CD14-positive monocyte (primary cell): ENCODE results near the gene PRKN. TPM values are rescaled to one million over a fixed set of nuclear protein-coding genes. Genes with fewer than 3 reads are reported as not detected.

Source experiments
- DNase-seq, 3 donors: peaks; one replicate each; pipeline ENCODE4 v3.0.0-alpha.2; 2011 to 2022
- H2AFZ ChIP-seq: 2 replicates; pipeline ENCODE4 v1.6.0; 2012; ENCODE audit warnings: mild to moderate bottlenecking, low read depth, low read length, inconsistent platforms; ENCODE audit not compliant: insufficient read depth, poor library complexity, severe bottlenecking
- H3K27ac ChIP-seq, 2 donors: 1 replicate in 1 of 2; 2 replicates in 1 of 2; pipeline ENCODE4 v1.5.1; 2012 to 2013; ENCODE audit warnings: low read length in 2 of 2, control low read depth in 1 of 2, inconsistent platforms in 1 of 2, low read depth in 1 of 2, mild to moderate bottlenecking in 1 of 2
- H3K27me3 ChIP-seq, 2 donors: one replicate each; pipeline versions ENCODE4 v1.6.0 to v1.6.1; 2011 to 2013; ENCODE audit warnings: low read length in 2 of 2; ENCODE audit not compliant: control insufficient read depth in 2 of 2, insufficient read depth in 2 of 2
- H3K36me3 ChIP-seq, 2 donors: replicated peaks in 1 of 2; 1 replicate in 1 of 2; 2 replicates in 1 of 2; pipeline versions ENCODE4 v1.5.1 to v1.6.1; 2012 to 2013; ENCODE audit warnings: low read length in 2 of 2, control low read depth in 1 of 2, inconsistent platforms in 1 of 2, mild to moderate bottlenecking in 1 of 2; ENCODE audit not compliant: insufficient read depth in 2 of 2, control insufficient read depth in 1 of 2
- H3K4me1 ChIP-seq, 2 donors: 1 replicate in 1 of 2; 2 replicates in 1 of 2; pipeline versions ENCODE4 v1.5.1 to v1.6.1; 2012 to 2013; ENCODE audit warnings: low read length in 2 of 2, control low read depth in 1 of 2, inconsistent platforms in 1 of 2, mild to moderate bottlenecking in 1 of 2, moderate library complexity in 1 of 2; ENCODE audit not compliant: insufficient read depth in 2 of 2, control insufficient read depth in 1 of 2
- H3K4me2 ChIP-seq: replicated peaks from 2 replicates; pipeline ENCODE3; 2012; ENCODE audit warnings: low read length, moderate library complexity, mild to moderate bottlenecking; ENCODE audit not compliant: poor library complexity, severe bottlenecking; ENCODE audit errors: extremely low read depth
- H3K4me3 ChIP-seq, 3 experiments: fragments of 200-600 bp in 1 of 3; sonication (generic) in 1 of 3; replicated peaks in 1 of 3; 1 replicate in 2 of 3; 2 replicates in 1 of 3; pipeline ENCODE4 v1.5.1; 2011 to 2013; ENCODE audit warnings: low read length in 3 of 3, mild to moderate bottlenecking in 3 of 3, control low read depth in 2 of 3, low read depth in 2 of 3, inconsistent platforms in 1 of 3, moderate library complexity in 1 of 3
- H3K79me2 ChIP-seq: 2 replicates; pipeline ENCODE4 v1.6.0; 2012; ENCODE audit warnings: mild to moderate bottlenecking, control low read depth, inconsistent platforms, low read length, moderate library complexity; ENCODE audit not compliant: insufficient read depth
- H3K9ac ChIP-seq: 2 replicates; pipeline ENCODE4 v1.6.0; 2017; ENCODE audit warnings: low read length, mild to moderate bottlenecking; ENCODE audit not compliant: insufficient read depth, poor library complexity, severe bottlenecking
- H3K9me3 ChIP-seq, 2 donors: replicated peaks in 1 of 2; 1 replicate in 1 of 2; 2 replicates in 1 of 2; pipeline versions ENCODE4 v1.5.1 to v1.6.1; 2012 to 2013; ENCODE audit warnings: low read length in 2 of 2, control low read depth in 1 of 2; ENCODE audit not compliant: control insufficient read depth in 1 of 2, insufficient read depth in 1 of 2
- H4K20me1 ChIP-seq: 2 replicates; pipeline ENCODE4 v1.6.0; 2012; ENCODE audit warnings: mild to moderate bottlenecking, low read length, control low read depth, moderate library complexity; ENCODE audit not compliant: insufficient read depth
- H3K27ac Mint-ChIP-seq, 7 donors: one replicate each; pipeline ENCODE4 v1.8.0; 2020; ENCODE audit warnings: mild to moderate bottlenecking in 7 of 7, mixed read lengths in 7 of 7, moderate library complexity in 6 of 7, inconsistent platforms in 2 of 7
- H3K27me3 Mint-ChIP-seq, 3 donors: one replicate each; pipeline ENCODE4 v1.8.0; 2021 to 2022; ENCODE audit warnings: low read depth in 3 of 3, mild to moderate bottlenecking in 3 of 3, mixed read lengths in 3 of 3, moderate library complexity in 3 of 3, inconsistent platforms in 1 of 3
- H3K36me3 Mint-ChIP-seq, 2 donors: one replicate each; pipeline ENCODE4 v1.8.0; 2020; ENCODE audit warnings: mixed read lengths in 2 of 2, inconsistent platforms in 1 of 2, mild to moderate bottlenecking in 1 of 2
- H3K4me1 Mint-ChIP-seq: one replicate; pipeline ENCODE4 v1.8.0; 2020; ENCODE audit warnings: mild to moderate bottlenecking, mixed read lengths
- H3K4me3 Mint-ChIP-seq, 2 donors: one replicate each; pipeline ENCODE4 v1.8.0; 2020; ENCODE audit warnings: mild to moderate bottlenecking in 2 of 2, mixed read lengths in 2 of 2, moderate library complexity in 1 of 2
- H3K9me3 Mint-ChIP-seq, 7 donors: one replicate each; pipeline ENCODE4 v1.8.0; 2020 to 2022; ENCODE audit warnings: mixed read lengths in 7 of 7, mild to moderate bottlenecking in 6 of 7, moderate library complexity in 6 of 7, inconsistent platforms in 2 of 7
- CTCF ChIP-seq: fragments of 200-600 bp; IDR thresholded peaks from one replicate; pipeline ENCODE4 v1.8.0; 2022; ENCODE audit warnings: antibody characterized with exemption, mild to moderate bottlenecking
- WGBS: methylation state at CpG from one replicate; pipeline ENCODE4 v1.1.5; 2013; ENCODE audit warnings: missing lambda C conversion rate; ENCODE audit not compliant: insufficient coverage; 5-methylcytosine and 5-hydroxymethylcytosine counted together
- intact Hi-C, 2 donors: fragments of 100-400 bp; cut with micrococcal nuclease; formaldehyde crosslinking; loops; one replicate each; pipeline versions ENCODE4 v1.15.0 to v1.15.1; 2023
- polyA plus RNA-seq, 3 donors: library from polyadenylated mRNA; depleted of rRNA in 1 of 3; unstranded in 2 of 3; stranded (reverse) in 1 of 3; fragments of 300-500 nt in 2 of 3; fragments of >200 nt in 1 of 3; fragmentation: Illumina TruSeq in 2 of 3; gene quantifications; 1 replicate in 2 of 3; 2 replicates in 1 of 3; pipeline ENCODE4 v1.2.3, GENCODE V29; 2012 to 2021

The PRKN gene
- polyA plus RNA-seq, 3 donors: 0.19 to 0.21 TPM; not detected in 1

GRCh38 chr6:161679980-161680538, 1047.5 kb downstream of the PRKN start:
- no peaks in the 10 kb centered on the region for H3K27me3 ChIP-seq
- H3K4me2 ChIP-seq: no peak overlapping the region
- no peak overlapping the region for H3K9ac ChIP-seq
- Mint-ChIP-seq H3K4me3 (no peak overlapping the region), H3K9me3 (peaks cover 0 to 6% (median 2%) of the 10 kb centered on the region in 7 donors), H3K27ac (no peak overlapping the region), H3K27me3 (no peaks in the 10 kb centered on the region), H3K36me3 (no peaks in the 10 kb centered on the region), H3K4me1 (no peaks in the 10 kb centered on the region)
- no peaks in the 10 kb centered on the region for H3K79me2 ChIP-seq
- intact Hi-C loops: no loop called here
- 94% methylated on average over 10 of the region's 13 CpGs for WGBS
- H3K36me3 ChIP-seq: no peaks in the 10 kb centered on the region
- DNase-seq: no peak
- H2AFZ ChIP-seq: no peak overlapping the region
- H3K27ac ChIP-seq: no peak overlapping the region
- peaks cover 0 to 5% of the 10 kb centered on the region in 2 donors for H3K9me3 ChIP-seq
- no peak overlapping the region for H3K4me3 ChIP-seq
- H4K20me1 ChIP-seq: no peaks in the 10 kb centered on the region
- no peak for TF ChIP-seq CTCF
- no peaks in the 10 kb centered on the region for H3K4me1 ChIP-seq

GRCh38 chr6:161677188-161677587, 1050.4 kb downstream of the PRKN start:
- H3K36me3 Mint-ChIP-seq: no peaks in the 10 kb centered on the region
- Histone ChIP-seq H3K36me3 (no peaks in the 10 kb centered on the region), H3K4me2 (no peak overlapping the region), H3K4me3 (no peak overlapping the region), H3K9ac (no peak overlapping the region), H3K4me1 (no peaks in the 10 kb centered on the region), H3K79me2 (no peaks in the 10 kb centered on the region), H4K20me1 (no peaks in the 10 kb centered on the region), H2AFZ (no peak overlapping the region), H3K27me3 (no peaks in the 10 kb centered on the region), H3K27ac (no peak overlapping the region), H3K9me3 (peaks cover 0 to 13% of the 10 kb centered on the region in 2 donors)
- no peak for DNase-seq
- H3K4me1 Mint-ChIP-seq: no peaks in the 10 kb centered on the region
- no peak for TF ChIP-seq CTCF
- H3K27ac Mint-ChIP-seq: no peak overlapping the region
- intact Hi-C loops: no loop called here
- peaks cover 0 to 6% (median under 1%) of the 10 kb centered on the region in 7 donors for H3K9me3 Mint-ChIP-seq
- H3K27me3 Mint-ChIP-seq: no peaks in the 10 kb centered on the region
- WGBS: 98% methylated on average over 5 of the region's 7 CpGs
- H3K4me3 Mint-ChIP-seq: no peak overlapping the region
